Measurements from ENCODE around the gene LRRN4CL. TPM values are rescaled to one million over a fixed set of nuclear protein-coding genes. Genes with fewer than 3 reads are reported as not detected.

Gene LRRN4CL
- total RNA-seq, 3 donors from 2014 or later, result 9.8 to 15.1 (median 13.6) TPM

DNA sequence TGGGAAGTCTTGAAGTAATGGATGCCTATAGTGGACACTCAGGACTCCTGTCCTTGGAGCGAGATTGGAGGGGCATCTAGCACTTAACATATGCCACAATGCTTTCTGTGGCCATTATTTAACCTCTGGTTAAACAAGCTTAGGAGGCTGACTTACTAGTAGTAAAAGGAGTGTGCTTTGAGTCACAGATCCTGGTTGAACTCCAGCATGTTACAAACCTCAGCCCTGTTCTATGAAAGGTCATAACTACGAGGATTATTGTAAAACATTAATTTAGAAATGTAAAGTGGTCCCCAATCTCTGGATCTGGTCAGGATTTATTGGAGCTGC lies 16.2 kb downstream of the LRRN4CL start:
- intact Hi-C loops (cut with DNase I; ENCODE audit: low total_unique reads), result no loop called here
- no peaks in the 10 kb centered on the region for H3K27me3 ChIP-seq
- H3K9me3 ChIP-seq, result no peaks in the 10 kb centered on the region
- H3K27ac ChIP-seq, result peak overlapping the region; percentile 90 to 93
- H3K36me3 ChIP-seq, result no peaks in the 10 kb centered on the region
- peaks cover 3 to 11% of the 10 kb centered on the region in 2 donors for H3K4me1 ChIP-seq
- TF ChIP-seq POLR2A (IDR thresholded peaks at IDR 0.05) (no peak), POLR2AphosphoS5 (IDR thresholded peaks at IDR 0.05) (no peak)
- TF ChIP-seq, protein P1, sequence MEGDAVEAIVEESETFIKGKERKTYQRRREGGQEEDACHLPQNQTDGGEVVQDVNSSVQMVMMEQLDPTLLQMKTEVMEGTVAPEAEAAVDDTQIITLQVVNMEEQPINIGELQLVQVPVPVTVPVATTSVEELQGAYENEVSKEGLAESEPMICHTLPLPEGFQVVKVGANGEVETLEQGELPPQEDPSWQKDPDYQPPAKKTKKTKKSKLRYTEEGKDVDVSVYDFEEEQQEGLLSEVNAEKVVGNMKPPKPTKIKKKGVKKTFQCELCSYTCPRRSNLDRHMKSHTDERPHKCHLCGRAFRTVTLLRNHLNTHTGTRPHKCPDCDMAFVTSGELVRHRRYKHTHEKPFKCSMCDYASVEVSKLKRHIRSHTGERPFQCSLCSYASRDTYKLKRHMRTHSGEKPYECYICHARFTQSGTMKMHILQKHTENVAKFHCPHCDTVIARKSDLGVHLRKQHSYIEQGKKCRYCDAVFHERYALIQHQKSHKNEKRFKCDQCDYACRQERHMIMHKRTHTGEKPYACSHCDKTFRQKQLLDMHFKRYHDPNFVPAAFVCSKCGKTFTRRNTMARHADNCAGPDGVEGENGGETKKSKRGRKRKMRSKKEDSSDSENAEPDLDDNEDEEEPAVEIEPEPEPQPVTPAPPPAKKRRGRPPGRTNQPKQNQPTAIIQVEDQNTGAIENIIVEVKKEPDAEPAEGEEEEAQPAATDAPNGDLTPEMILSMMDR (IDR thresholded peaks at IDR 0.05), result no peak
- no peak for DNase-seq (ENCODE audit: low spot score in 2 of 2)
- no peak overlapping the region for H3K4me3 ChIP-seq

DNA sequence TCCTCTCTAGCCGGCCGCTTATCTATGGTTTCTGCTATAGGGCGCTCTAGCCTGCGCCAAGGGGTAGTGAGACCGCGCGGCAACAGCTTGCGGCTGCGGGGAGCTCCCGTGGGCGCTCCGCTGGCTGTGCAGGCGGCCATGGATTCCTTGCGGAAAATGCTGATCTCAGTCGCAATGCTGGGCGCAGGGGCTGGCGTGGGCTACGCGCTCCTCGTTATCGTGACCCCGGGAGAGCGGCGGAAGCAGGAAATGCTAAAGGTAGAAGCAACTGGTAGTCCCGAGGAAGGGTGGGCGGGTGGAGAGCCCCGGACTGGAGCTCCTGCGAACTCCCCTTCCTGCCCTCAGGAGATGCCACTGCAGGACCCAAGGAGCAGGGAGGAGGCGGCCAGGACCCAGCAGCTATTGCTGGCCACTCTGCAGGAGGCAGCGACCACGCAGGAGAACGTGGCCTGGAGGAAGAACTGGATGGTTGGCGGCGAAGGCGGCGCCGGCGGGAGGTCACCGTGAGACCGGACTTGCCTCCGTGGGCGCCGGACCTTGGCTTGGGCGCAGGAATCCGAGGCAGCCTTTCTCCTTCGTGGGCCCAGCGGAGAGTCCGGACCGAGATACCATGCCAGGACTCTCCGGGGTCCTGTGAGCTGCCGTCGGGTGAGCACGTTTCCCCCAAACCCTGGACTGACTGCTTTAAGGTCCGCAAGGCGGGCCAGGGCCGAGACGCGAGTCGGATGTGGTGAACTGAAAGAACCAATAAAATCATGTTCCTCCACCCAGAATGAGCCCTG lies 17.5 kb downstream of the LRRN4CL start, which contains the start of the genes LBHD1 and UQCC3:
LBHD1 (minus strand) TSS at position 660 of the 782 bp plus-strand sequence. CDS start 2,236 bp downstream, outside the sequence.
UQCC3 (plus strand) TSS at position 66 of the 782 bp plus-strand sequence; CDS start at position 139, 73 bp downstream.
- peak; percentile 72 to 75 for DNase-seq (ENCODE audit: low spot score in 2 of 2)
- peak within 1 kb of the TSS; percentile 77 to 84 (median 80) for H3K4me3 ChIP-seq
- peak within 1 kb of the TSS; percentile 90 to 93 for H3K27ac ChIP-seq
- no peaks in the 10 kb centered on the region for H3K36me3 ChIP-seq
- H3K4me1 ChIP-seq, result peaks cover 4 to 16% of the 10 kb centered on the region in 2 donors
- H3K27me3 ChIP-seq, result no peaks in the 10 kb centered on the region
- intact Hi-C loops (cut with DNase I; ENCODE audit: low total_unique reads), result loop anchor here (1.0 kb wide), 1 partner anchor 23 kb away; no protein-coding TSS in a partner anchor
- no peaks in the 10 kb centered on the region for H3K9me3 ChIP-seq
- TF ChIP-seq POLR2A (IDR thresholded peaks at IDR 0.05), result peak; percentile 49
- TF ChIP-seq POLR2AphosphoS5 (IDR thresholded peaks at IDR 0.05), result peak; percentile 34 to 69 (median 50)
- TF ChIP-seq, protein P1 (IDR thresholded peaks at IDR 0.05), result no peak

DNA sequence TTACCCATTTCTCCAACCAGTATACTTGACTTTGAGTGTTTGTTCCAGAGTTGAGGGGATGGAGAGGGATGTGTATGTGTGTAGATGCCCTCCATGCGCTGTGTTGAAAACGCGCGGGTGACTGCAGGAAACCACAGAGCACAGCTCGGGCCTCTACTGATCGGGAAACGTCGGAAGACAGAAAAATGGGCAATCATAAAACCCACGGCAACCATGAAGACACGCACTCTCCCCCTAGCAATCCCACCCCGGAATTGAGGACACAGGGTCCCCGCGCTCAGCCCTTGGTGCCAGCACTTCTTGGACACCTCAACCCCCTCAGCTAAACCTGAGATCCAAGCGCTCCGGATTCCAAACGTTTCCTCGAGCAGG lies 18.1 kb downstream of the LRRN4CL start:
- no peak for DNase-seq (ENCODE audit: low spot score in 2 of 2)
- intact Hi-C loops (cut with DNase I; ENCODE audit: low total_unique reads), result no loop called here
- Histone ChIP-seq H3K36me3 (no peaks in the 10 kb centered on the region), H3K9me3 (no peaks in the 10 kb centered on the region), H3K27me3 (no peaks in the 10 kb centered on the region), H3K4me1 (peaks cover 10 to 22% of the 10 kb centered on the region in 2 donors), H3K27ac (peak overlapping the region; percentile 90 to 93), H3K4me3 (peak overlapping the region; percentile 77 to 84 (median 80))
- TF ChIP-seq POLR2AphosphoS5 (IDR thresholded peaks at IDR 0.05), result no peak
- TF ChIP-seq POLR2A (IDR thresholded peaks at IDR 0.05), result no peak
- TF ChIP-seq, protein P1 (IDR thresholded peaks at IDR 0.05), result no peak

DNA sequence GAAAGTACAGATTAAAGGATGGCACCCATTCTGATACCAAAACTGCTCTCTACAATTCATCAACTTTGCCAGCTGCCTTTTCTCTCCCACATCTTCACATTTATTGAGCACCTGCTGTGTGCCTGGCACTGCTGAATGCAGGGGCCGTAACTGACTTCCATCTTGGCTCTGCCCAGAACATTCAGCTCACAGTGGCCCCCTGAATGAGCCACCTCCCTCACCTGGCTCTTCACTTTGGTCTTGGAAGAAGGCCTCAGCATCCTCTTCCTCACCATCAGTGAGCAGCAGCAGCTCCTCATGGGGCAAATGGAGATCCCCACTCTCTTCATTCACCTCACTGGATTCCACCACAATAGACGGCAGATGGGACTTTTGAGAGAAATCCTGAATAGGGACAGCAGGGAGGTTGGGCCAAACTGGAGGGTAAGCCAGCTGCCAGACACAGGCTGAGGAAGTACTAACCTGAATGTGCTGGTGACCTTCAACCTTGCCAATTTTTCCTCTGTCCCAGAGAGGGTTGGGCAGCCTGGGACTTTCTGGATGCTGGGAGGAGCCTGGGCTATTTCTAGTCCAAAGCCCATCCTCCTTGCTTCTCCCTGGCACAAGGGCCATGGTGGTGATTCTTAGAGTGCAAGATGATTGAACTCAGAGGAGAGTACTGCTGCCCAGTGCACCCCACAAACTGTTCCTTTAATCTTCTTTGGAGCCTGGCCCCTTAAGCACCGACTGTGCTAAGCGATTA lies 19.7 kb downstream of the LRRN4CL start:
- Histone ChIP-seq H3K4me3 (no peak overlapping the region), H3K36me3 (no peaks in the 10 kb centered on the region), H3K4me1 (peaks cover 10 to 23% of the 10 kb centered on the region in 2 donors), H3K27me3 (no peaks in the 10 kb centered on the region), H3K9me3 (no peaks in the 10 kb centered on the region), H3K27ac (no peak overlapping the region)
- no peak for TF ChIP-seq POLR2AphosphoS5 (IDR thresholded peaks at IDR 0.05)
- DNase-seq (ENCODE audit: low spot score in 2 of 2), result no peak
- intact Hi-C loops (cut with DNase I; ENCODE audit: low total_unique reads), result no loop called here

DNA sequence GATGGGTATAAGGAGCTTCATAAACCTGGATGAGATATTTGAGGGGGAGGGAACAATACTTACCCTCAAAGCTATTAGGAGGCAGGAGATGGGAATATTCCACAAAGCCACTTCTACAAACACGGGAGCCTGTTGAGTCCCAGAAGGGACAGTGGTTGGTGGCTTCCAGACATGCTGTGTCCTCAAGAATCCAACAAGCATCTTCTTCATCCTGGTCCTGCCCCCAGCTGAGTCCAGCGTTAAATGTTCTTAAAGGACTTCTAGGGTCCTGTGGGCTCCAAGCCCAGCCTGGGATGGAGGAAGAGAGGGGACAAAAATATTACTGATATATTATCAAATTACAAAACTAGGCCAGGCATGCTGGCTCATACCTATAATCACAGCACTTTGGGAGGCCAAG lies 21.9 kb downstream of the LRRN4CL start:
- H3K4me3 ChIP-seq, result peak overlapping the region in 1 of 3 donors; percentile 83
- H3K27ac ChIP-seq, result peak overlapping the region in 1 of 2 donors; percentile 5
- DNase-seq (ENCODE audit: low spot score in 2 of 2), result no peak
- H3K36me3 ChIP-seq, result no peaks in the 10 kb centered on the region
- no peaks in the 10 kb centered on the region for H3K27me3 ChIP-seq
- TF ChIP-seq, protein P1 (IDR thresholded peaks at IDR 0.05), result no peak
- TF ChIP-seq POLR2A (IDR thresholded peaks at IDR 0.05) (no peak), POLR2AphosphoS5 (IDR thresholded peaks at IDR 0.05) (no peak)
- H3K4me1 ChIP-seq, result peaks cover 10 to 19% of the 10 kb centered on the region in 2 donors
- intact Hi-C loops (cut with DNase I; ENCODE audit: low total_unique reads), result no loop called here
- H3K9me3 ChIP-seq, result no peaks in the 10 kb centered on the region

Data from breast epithelium (tissue), 4 donors.